ENCODE measurements around the gene PTK7. TPM values are rescaled to one million over a fixed set of nuclear protein-coding genes. Genes with fewer than 3 reads are reported as not detected.

The PTK7 gene
- total and polyA plus RNA-seq, 5 donors from 2014 or later: 0.25 to 2.3 TPM; not detected in 3

- Mint-ChIP-seq H3K27ac (peak within 1 kb of the TSS; percentile 98 to 100 (median 100)), H3K4me3 (peak within 1 kb of the TSS; percentile 96 to 98 (median 98)), H3K36me3 (peaks cover 3% of the 10 kb centered on the region), H3K27me3 (peaks cover 5% of the 10 kb centered on the region), H3K9me3 (no peaks in the 10 kb centered on the region), H3K4me1 (peaks cover 9 to 50% (median 35%) of the 10 kb centered on the region in 4 donors)
- peaks cover 49% of the 10 kb centered on the region for H3K4me1 ChIP-seq (ENCODE audit: control insufficient read depth, insufficient read depth, low read length, poor library complexity, severe bottlenecking)
- H3K9me3 ChIP-seq (ENCODE audit: control insufficient read depth in 2 of 2, low read length in 2 of 2): no peaks in the 10 kb centered on the region
- H3K4me3 ChIP-seq (ENCODE audit: low read depth, low read length): peak within 1 kb of the TSS; percentile 88
- H3K27ac ChIP-seq (ENCODE audit: insufficient read depth, low read length, poor library complexity, severe bottlenecking): peak within 1 kb of the TSS; percentile 91
- no peaks in the 10 kb centered on the region for H3K27me3 ChIP-seq (ENCODE audit: control insufficient read depth, insufficient read depth, low read length)
- ATAC-seq (ENCODE audit: low read depth in 2 of 2) (peak; percentile 75 to 77), DNase-seq (peak; percentile 98 to 99 (median 99))
- H3K36me3 ChIP-seq (ENCODE audit: control insufficient read depth, insufficient read depth, low read length): peaks cover 7% of the 10 kb centered on the region
Observed at GRCh38 chr6:43170931-43171706, 95.0 kb downstream of the PTK7 start, which contains the start of gene SRF. Gene SRF, plus strand, starts transcription at chr6:43171269. Its CDS starts 388 bp downstream, at chr6:43171657.

- Mint-ChIP-seq H3K4me1 (peaks cover 9 to 50% (median 35%) of the 10 kb centered on the region in 4 donors), H3K27me3 (peaks cover 5% of the 10 kb centered on the region), H3K27ac (peak overlapping the region; percentile 91 to 97 (median 96)), H3K36me3 (peaks cover 3% of the 10 kb centered on the region), H3K9me3 (no peaks in the 10 kb centered on the region), H3K4me3 (peak overlapping the region; percentile 96 to 98 (median 97))
- peak in 2 of 3 donors; percentile 33 to 52 for DNase-seq
- no peaks in the 10 kb centered on the region for H3K9me3 ChIP-seq (ENCODE audit: control insufficient read depth in 2 of 2, low read length in 2 of 2)
- H3K27ac ChIP-seq (ENCODE audit: insufficient read depth, low read length, poor library complexity, severe bottlenecking): peak overlapping the region; percentile 91
- ATAC-seq (ENCODE audit: low read depth in 2 of 2): no peak
- peaks cover 52% of the 10 kb centered on the region for H3K4me1 ChIP-seq (ENCODE audit: control insufficient read depth, insufficient read depth, low read length, poor library complexity, severe bottlenecking)
- H3K4me3 ChIP-seq (ENCODE audit: low read depth, low read length): peak overlapping the region; percentile 88
- H3K36me3 ChIP-seq (ENCODE audit: control insufficient read depth, insufficient read depth, low read length): peaks cover 13% of the 10 kb centered on the region
- no peaks in the 10 kb centered on the region for H3K27me3 ChIP-seq (ENCODE audit: control insufficient read depth, insufficient read depth, low read length)
Observed at GRCh38 chr6:43171707-43172103, 95.6 kb downstream of the PTK7 start.

GRCh38 chr6:43172104-43173007 is 96.2 kb downstream of the PTK7 start:
- no peaks in the 10 kb centered on the region for H3K9me3 Mint-ChIP-seq
- peak overlapping the region; percentile 91 to 97 (median 96) for H3K27ac Mint-ChIP-seq
- peaks cover 5% of the 10 kb centered on the region for H3K27me3 Mint-ChIP-seq
- H3K27ac ChIP-seq (ENCODE audit: insufficient read depth, low read length, poor library complexity, severe bottlenecking): peak overlapping the region; percentile 91
- peaks cover 9 to 50% (median 35%) of the 10 kb centered on the region in 4 donors for H3K4me1 Mint-ChIP-seq
- ATAC-seq (ENCODE audit: low read depth in 2 of 2) (no peak), DNase-seq (peak; percentile 32 to 54 (median 53))
- H3K4me3 ChIP-seq (ENCODE audit: low read depth, low read length): peak overlapping the region; percentile 88
- H3K4me1 ChIP-seq (ENCODE audit: control insufficient read depth, insufficient read depth, low read length, poor library complexity, severe bottlenecking): peaks cover 52% of the 10 kb centered on the region
- peak overlapping the region; percentile 96 to 98 (median 97) for H3K4me3 Mint-ChIP-seq
- no peaks in the 10 kb centered on the region for H3K9me3 ChIP-seq (ENCODE audit: control insufficient read depth in 2 of 2, low read length in 2 of 2)
- no peaks in the 10 kb centered on the region for H3K27me3 ChIP-seq (ENCODE audit: control insufficient read depth, insufficient read depth, low read length)
- peaks cover 3% of the 10 kb centered on the region for H3K36me3 Mint-ChIP-seq
- H3K36me3 ChIP-seq (ENCODE audit: control insufficient read depth, insufficient read depth, low read length): peaks cover 17% of the 10 kb centered on the region

- ATAC-seq (ENCODE audit: low read depth in 2 of 2): no peak
- H3K27ac Mint-ChIP-seq: peak overlapping the region; percentile 91 to 97 (median 96)
Observed at GRCh38 chr6:43173591-43174262, 97.6 kb downstream of the PTK7 start.

GRCh38 chr6:43174263-43175112 is 98.4 kb downstream of the PTK7 start:
- Histone ChIP-seq H3K9me3 (ENCODE audit: control insufficient read depth in 2 of 2, low read length in 2 of 2) (no peaks in the 10 kb centered on the region), H3K36me3 (ENCODE audit: control insufficient read depth, insufficient read depth, low read length) (peaks cover 34% of the 10 kb centered on the region), H3K27me3 (ENCODE audit: control insufficient read depth, insufficient read depth, low read length) (no peaks in the 10 kb centered on the region), H3K4me3 (ENCODE audit: low read depth, low read length) (peak overlapping the region; percentile 88), H3K4me1 (ENCODE audit: control insufficient read depth, insufficient read depth, low read length, poor library complexity, severe bottlenecking) (peaks cover 52% of the 10 kb centered on the region), H3K27ac (ENCODE audit: insufficient read depth, low read length, poor library complexity, severe bottlenecking) (peak overlapping the region; percentile 91)
- Mint-ChIP-seq H3K4me1 (peaks cover 9 to 53% (median 35%) of the 10 kb centered on the region in 4 donors), H3K4me3 (peak overlapping the region; percentile 96 to 98 (median 97)), H3K27me3 (peaks cover 5% of the 10 kb centered on the region), H3K27ac (peak overlapping the region; percentile 91 to 97 (median 96)), H3K9me3 (peaks cover 0 to 1% (median 0%) of the 10 kb centered on the region in 7 donors), H3K36me3 (peaks cover 14% of the 10 kb centered on the region)
- peak; percentile 88 to 99 (median 95) for DNase-seq
- peak; percentile 73 to 76 for ATAC-seq (ENCODE audit: low read depth in 2 of 2)

More at GRCh38 chr6:43173591-43174262, 97.6 kb downstream of the PTK7 start:
- peaks cover 14% of the 10 kb centered on the region for H3K36me3 Mint-ChIP-seq
- H3K9me3 Mint-ChIP-seq: peaks cover 0 to 1% (median 0%) of the 10 kb centered on the region in 7 donors
- H3K4me3 Mint-ChIP-seq: peak overlapping the region; percentile 96 to 98 (median 97)
- H3K27me3 Mint-ChIP-seq: peaks cover 5% of the 10 kb centered on the region
- H3K4me1 Mint-ChIP-seq: peaks cover 9 to 52% (median 35%) of the 10 kb centered on the region in 4 donors
- Histone ChIP-seq H3K4me3 (ENCODE audit: low read depth, low read length) (peak overlapping the region; percentile 88), H3K9me3 (ENCODE audit: control insufficient read depth in 2 of 2, low read length in 2 of 2) (no peaks in the 10 kb centered on the region), H3K27ac (ENCODE audit: insufficient read depth, low read length, poor library complexity, severe bottlenecking) (peak overlapping the region; percentile 91), H3K4me1 (ENCODE audit: control insufficient read depth, insufficient read depth, low read length, poor library complexity, severe bottlenecking) (peaks cover 52% of the 10 kb centered on the region), H3K36me3 (ENCODE audit: control insufficient read depth, insufficient read depth, low read length) (peaks cover 27% of the 10 kb centered on the region), H3K27me3 (ENCODE audit: control insufficient read depth, insufficient read depth, low read length) (no peaks in the 10 kb centered on the region)
- peak; percentile 11 to 42 (median 28) for DNase-seq

- H3K36me3 ChIP-seq (ENCODE audit: control insufficient read depth, insufficient read depth, low read length): peaks cover 34% of the 10 kb centered on the region
- no peak overlapping the region for H3K4me3 ChIP-seq (ENCODE audit: low read depth, low read length)
- H3K27me3 Mint-ChIP-seq: peaks cover 3% of the 10 kb centered on the region
- H3K9me3 ChIP-seq (ENCODE audit: control insufficient read depth in 2 of 2, low read length in 2 of 2): no peaks in the 10 kb centered on the region
- H3K27ac Mint-ChIP-seq: peak overlapping the region in 2 of 3 donors; percentile 94 to 96
- DNase-seq (no peak), ATAC-seq (ENCODE audit: low read depth in 2 of 2) (no peak)
- peak overlapping the region in 2 of 4 donors; percentile 43 to 96 for H3K4me3 Mint-ChIP-seq
- no peaks in the 10 kb centered on the region for H3K27me3 ChIP-seq (ENCODE audit: control insufficient read depth, insufficient read depth, low read length)
- H3K9me3 Mint-ChIP-seq: peaks cover 0 to 1% (median 0%) of the 10 kb centered on the region in 7 donors
- peaks cover 12% of the 10 kb centered on the region for H3K36me3 Mint-ChIP-seq
- H3K4me1 Mint-ChIP-seq: peaks cover 7 to 43% (median 31%) of the 10 kb centered on the region in 4 donors
- peak overlapping the region; percentile 91 for H3K27ac ChIP-seq (ENCODE audit: insufficient read depth, low read length, poor library complexity, severe bottlenecking)
- peaks cover 44% of the 10 kb centered on the region for H3K4me1 ChIP-seq (ENCODE audit: control insufficient read depth, insufficient read depth, low read length, poor library complexity, severe bottlenecking)
Observed at GRCh38 chr6:43175676-43176422, 99.7 kb downstream of the PTK7 start.
